Measurements from ENCODE around the gene WDR88. TPM values are rescaled to one million over a fixed set of nuclear protein-coding genes. Genes with fewer than 3 reads are reported as not detected.
A peak's percentile ranks its signal among the peaks of the same experiment; 100 is the strongest.

WDR88 gene
- total and polyA plus RNA-seq, 8 donors: not detected

DNA sequence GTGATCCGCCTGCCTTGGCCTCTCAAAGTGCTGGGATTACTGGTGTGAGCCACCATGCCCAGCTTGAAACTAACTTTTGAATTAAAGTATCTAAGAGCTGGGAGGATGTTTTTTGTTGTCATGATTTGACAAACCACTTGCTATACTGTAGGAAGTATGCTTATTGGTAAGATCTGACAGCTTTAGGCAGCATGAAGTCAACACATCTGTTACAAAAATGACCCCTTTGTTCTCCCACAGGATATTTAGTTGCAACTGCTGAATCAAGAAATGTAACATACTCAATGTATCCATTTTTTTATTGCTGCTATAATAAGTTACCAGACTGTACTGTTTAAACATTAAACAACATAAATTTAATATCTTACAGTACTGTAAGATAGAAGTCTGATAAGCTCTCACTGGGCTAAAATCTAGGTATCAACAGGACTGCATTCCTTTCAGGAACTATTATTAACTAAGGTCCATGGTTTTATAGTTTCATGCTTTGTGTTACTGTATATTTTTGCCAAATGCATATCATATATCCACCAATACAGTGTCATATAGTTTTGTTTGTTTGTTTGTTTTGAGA lies 39.4 kb downstream of the WDR88 start:
- no peak for DNase-seq
- Histone ChIP-seq H3K9me3 (peaks cover 0 to 11% (median 3%) of the 10 kb centered on the region in 4 donors), H3K27ac (no peak overlapping the region), H3K36me3 (no peaks in the 10 kb centered on the region), H3K4me1 (peaks cover 7 to 28% (median 18%) of the 10 kb centered on the region in 4 donors), H3K27me3 (no peaks in the 10 kb centered on the region), H3K4me3 (no peak overlapping the region)
- TF ChIP-seq POLR2A (IDR thresholded peaks at IDR 0.05): no peak
- TF ChIP-seq EP300 (IDR thresholded peaks at IDR 0.05): no peak
- TF ChIP-seq POLR2AphosphoS5 (IDR thresholded peaks at IDR 0.05): no peak
- intact Hi-C loops (cut with DNase I; ENCODE audit: low total_unique reads): no loop called here
- WGBS, 5 donors: 88 to 100% (median 93%) methylated on average over 1 of the region's 1 CpG

DNA sequence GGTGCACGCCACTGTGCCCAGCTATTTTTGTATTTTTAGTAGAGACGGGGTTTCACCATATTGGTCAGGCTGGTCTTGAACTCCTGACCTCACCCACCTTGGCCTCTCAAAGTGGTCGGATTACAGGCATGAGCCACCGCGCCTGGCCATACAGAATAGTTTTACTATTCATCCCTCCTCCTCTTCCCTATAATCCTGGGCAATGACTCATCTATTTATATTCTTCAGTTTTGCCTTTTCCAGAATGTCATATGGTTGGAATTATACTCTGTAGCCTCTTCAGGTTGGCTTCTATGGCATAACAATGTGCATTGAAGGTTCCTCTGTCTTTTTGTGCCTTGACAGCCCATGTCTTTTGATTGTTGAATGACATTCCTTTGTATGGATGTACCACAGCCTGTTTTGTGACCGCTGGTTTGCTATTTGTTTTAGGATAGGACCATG lies 40.0 kb downstream of the WDR88 start:
- no peak overlapping the region for H3K27ac ChIP-seq

DNA sequence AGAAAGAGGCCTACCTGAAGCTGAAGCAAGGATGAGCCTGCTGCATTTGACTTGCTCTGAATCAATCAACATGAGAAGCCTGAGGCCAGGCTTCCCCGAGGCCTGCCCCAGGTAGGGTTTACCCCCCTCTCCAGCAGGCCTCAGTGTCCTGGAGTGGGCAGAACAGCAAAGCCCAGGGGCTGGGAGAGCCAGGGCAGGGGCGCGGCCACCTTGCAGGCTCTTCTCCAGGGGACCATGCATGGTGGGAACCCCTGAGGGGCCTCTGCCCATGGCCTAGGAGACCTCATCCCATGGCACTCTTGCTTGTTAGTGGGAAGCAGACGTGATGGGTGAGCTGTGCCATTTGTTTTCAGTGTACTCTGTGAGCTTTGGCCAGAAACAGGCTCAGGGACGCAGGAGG lies 42.3 kb downstream of the WDR88 start:
- Histone ChIP-seq H3K27ac (no peak overlapping the region), H3K4me3 (no peak overlapping the region), H3K36me3 (no peaks in the 10 kb centered on the region), H3K27me3 (no peaks in the 10 kb centered on the region), H3K4me1 (peaks cover 17 to 43% (median 35%) of the 10 kb centered on the region in 4 donors), H3K9me3 (no peaks in the 10 kb centered on the region)
- DNase-seq: no peak
- intact Hi-C loops (cut with DNase I; ENCODE audit: low total_unique reads): no loop called here
- TF ChIP-seq POLR2A (IDR thresholded peaks at IDR 0.05) (no peak), EP300 (IDR thresholded peaks at IDR 0.05) (no peak), POLR2AphosphoS5 (IDR thresholded peaks at IDR 0.05) (no peak)
- TF ChIP-seq, protein P1, sequence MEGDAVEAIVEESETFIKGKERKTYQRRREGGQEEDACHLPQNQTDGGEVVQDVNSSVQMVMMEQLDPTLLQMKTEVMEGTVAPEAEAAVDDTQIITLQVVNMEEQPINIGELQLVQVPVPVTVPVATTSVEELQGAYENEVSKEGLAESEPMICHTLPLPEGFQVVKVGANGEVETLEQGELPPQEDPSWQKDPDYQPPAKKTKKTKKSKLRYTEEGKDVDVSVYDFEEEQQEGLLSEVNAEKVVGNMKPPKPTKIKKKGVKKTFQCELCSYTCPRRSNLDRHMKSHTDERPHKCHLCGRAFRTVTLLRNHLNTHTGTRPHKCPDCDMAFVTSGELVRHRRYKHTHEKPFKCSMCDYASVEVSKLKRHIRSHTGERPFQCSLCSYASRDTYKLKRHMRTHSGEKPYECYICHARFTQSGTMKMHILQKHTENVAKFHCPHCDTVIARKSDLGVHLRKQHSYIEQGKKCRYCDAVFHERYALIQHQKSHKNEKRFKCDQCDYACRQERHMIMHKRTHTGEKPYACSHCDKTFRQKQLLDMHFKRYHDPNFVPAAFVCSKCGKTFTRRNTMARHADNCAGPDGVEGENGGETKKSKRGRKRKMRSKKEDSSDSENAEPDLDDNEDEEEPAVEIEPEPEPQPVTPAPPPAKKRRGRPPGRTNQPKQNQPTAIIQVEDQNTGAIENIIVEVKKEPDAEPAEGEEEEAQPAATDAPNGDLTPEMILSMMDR (IDR thresholded peaks at IDR 0.05): no peak
- 61 to 94% (median 89%) methylated on average over 5 of the region's 5 CpGs for WGBS, 5 donors

More for the DNA sequence above, 40.0 kb downstream of the WDR88 start:
- H3K36me3 ChIP-seq: no peaks in the 10 kb centered on the region
- no peak overlapping the region for H3K4me3 ChIP-seq
- 80 to 96% (median 91%) methylated on average over 6 of the region's 6 CpGs for WGBS, 5 donors
- intact Hi-C loops (cut with DNase I; ENCODE audit: low total_unique reads): no loop called here
- no peak for DNase-seq
- H3K27me3 ChIP-seq: no peaks in the 10 kb centered on the region
- no peak for TF ChIP-seq POLR2A (IDR thresholded peaks at IDR 0.05)
- no peak for TF ChIP-seq POLR2AphosphoS5 (IDR thresholded peaks at IDR 0.05)
- TF ChIP-seq EP300 (IDR thresholded peaks at IDR 0.05): no peak
- TF ChIP-seq, protein P1 (IDR thresholded peaks at IDR 0.05): no peak
- peaks cover 7 to 28% (median 19%) of the 10 kb centered on the region in 4 donors for H3K4me1 ChIP-seq
- H3K9me3 ChIP-seq: peaks cover 0 to 11% (median 3%) of the 10 kb centered on the region in 4 donors

DNA sequence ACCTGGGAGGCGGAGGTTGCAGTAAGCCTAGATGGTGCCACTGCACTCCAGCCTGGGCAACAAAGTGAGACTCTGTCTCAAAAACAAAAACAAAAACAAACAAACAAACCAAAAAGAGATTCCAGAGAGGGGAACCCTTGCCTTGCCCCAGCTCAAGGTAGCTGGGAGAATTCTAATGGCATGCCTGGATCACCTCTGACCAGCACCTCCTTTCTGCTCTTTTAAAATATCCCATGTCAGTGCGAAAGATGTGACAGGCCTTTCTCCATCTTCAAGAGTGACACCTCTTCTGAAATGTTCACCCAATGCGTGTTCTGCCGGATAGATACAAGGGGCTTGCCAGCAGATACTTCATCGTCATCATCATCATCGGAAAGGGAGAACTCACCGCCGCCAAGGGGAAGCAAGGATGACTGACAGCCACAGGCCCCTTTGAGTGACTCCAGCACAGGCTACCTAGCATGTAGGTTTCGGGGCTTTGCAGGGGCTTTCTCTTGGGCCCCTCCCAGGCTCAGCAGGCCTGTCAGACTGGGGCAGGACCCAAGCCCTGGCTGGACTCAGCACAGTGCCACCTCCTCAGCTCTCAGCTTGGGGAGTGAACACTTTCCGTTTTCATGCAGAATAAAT lies 43.4 kb downstream of the WDR88 start:
- intact Hi-C loops (cut with DNase I; ENCODE audit: low total_unique reads): no loop called here
- Histone ChIP-seq H3K4me3 (peak overlapping the region in 1 of 4 donors; percentile 80), H3K27me3 (no peaks in the 10 kb centered on the region), H3K27ac (peak overlapping the region in 1 of 5 donors; percentile 93), H3K4me1 (peaks cover 17 to 43% (median 35%) of the 10 kb centered on the region in 4 donors), H3K36me3 (no peaks in the 10 kb centered on the region), H3K9me3 (no peaks in the 10 kb centered on the region)
- 89 to 94% (median 94%) methylated on average over 10 of the region's 10 CpGs for WGBS, 5 donors
- DNase-seq: no peak
- TF ChIP-seq POLR2AphosphoS5 (IDR thresholded peaks at IDR 0.05) (no peak), EP300 (IDR thresholded peaks at IDR 0.05) (no peak), POLR2A (IDR thresholded peaks at IDR 0.05) (no peak)
- TF ChIP-seq, protein P1 (IDR thresholded peaks at IDR 0.05): no peak
